Keratinocyte (primary cell): ENCODE results near the gene PLCB3. TPM values are rescaled to one million over a fixed set of nuclear protein-coding genes. Genes with fewer than 3 reads are reported as not detected.

Experiments used
- DNase-seq: peaks from one replicate; pipeline ENCODE4 v3.0.0-alpha.2; 2011; ENCODE audit warnings: low read depth, missing footprints, low spot score
- FAIRE-seq: peaks from 2 replicates; lab custom pipeline; 2011; peaks lifted over from hg19 to GRCh38; lab: Jason Lieb, UNC
- H2AFZ ChIP-seq: 2 replicates; pipeline ENCODE4 v1.6.0; 2012; ENCODE audit warnings: low read length, control low read depth, inconsistent platforms; ENCODE audit not compliant: control insufficient read depth
- H3K27ac ChIP-seq: 2 replicates; pipeline ENCODE4 v1.5.1; 2011; ENCODE audit warnings: low read length; ENCODE audit not compliant: control insufficient read depth, insufficient read depth
- H3K27me3 ChIP-seq: 3 replicates; pipeline ENCODE4 v1.6.0; 2011; ENCODE audit warnings: low read length; ENCODE audit not compliant: control insufficient read depth, insufficient read depth; ENCODE audit errors: extremely low read depth
- H3K36me3 ChIP-seq, 2 experiments: 2 replicates in 1 of 2; 3 replicates in 1 of 2; pipeline ENCODE4 v1.5.1; 2011; ENCODE audit warnings: low read length in 2 of 2, mild to moderate bottlenecking in 1 of 2; ENCODE audit not compliant: control insufficient read depth in 2 of 2, insufficient read depth in 2 of 2; ENCODE audit errors: extremely low read depth in 1 of 2
- H3K4me1 ChIP-seq: 3 replicates; pipeline ENCODE4 v1.5.1; 2011; ENCODE audit warnings: low read length; ENCODE audit not compliant: control insufficient read depth, insufficient read depth; ENCODE audit errors: extremely low read depth
- H3K4me2 ChIP-seq: 3 replicates; pipeline ENCODE4 v1.6.0; 2011; ENCODE audit warnings: low read depth, low read length; ENCODE audit not compliant: control insufficient read depth, insufficient read depth; ENCODE audit errors: extremely low read depth
- H3K4me3 ChIP-seq, 3 experiments: fragments of 200-600 bp in 1 of 3; sonication (generic) in 1 of 3; 2 replicates in 2 of 3; 3 replicates in 1 of 3; pipeline ENCODE4 v1.5.1; 2011 to 2016; ENCODE audit warnings: low read length in 3 of 3, mild to moderate bottlenecking in 3 of 3, control low read depth in 2 of 3, inconsistent platforms in 1 of 3, low read depth in 1 of 3, mixed read lengths in 1 of 3, mixed run types in 1 of 3, moderate library complexity in 1 of 3; ENCODE audit not compliant: control insufficient read depth in 2 of 3, insufficient read depth in 2 of 3; ENCODE audit errors: extremely low read depth in 1 of 3
- H3K79me2 ChIP-seq: 2 replicates; pipeline ENCODE4 v1.6.0; 2012; ENCODE audit warnings: low read length; ENCODE audit not compliant: control insufficient read depth, insufficient read depth
- H3K9ac ChIP-seq: 3 replicates; pipeline ENCODE4 v1.6.0; 2011; ENCODE audit warnings: low read length; ENCODE audit not compliant: control insufficient read depth, insufficient read depth; ENCODE audit errors: extremely low read depth
- H3K9me1 ChIP-seq: 3 replicates; pipeline ENCODE4 v1.6.0; 2011; ENCODE audit warnings: low read length; ENCODE audit not compliant: control insufficient read depth, insufficient read depth; ENCODE audit errors: extremely low read depth
- H3K9me3 ChIP-seq: 2 replicates; pipeline ENCODE4 v1.5.1; 2012; ENCODE audit warnings: low read depth, low read length; ENCODE audit not compliant: control insufficient read depth
- H4K20me1 ChIP-seq: 3 replicates; pipeline ENCODE4 v1.6.0; 2011; ENCODE audit warnings: low read length; ENCODE audit not compliant: control insufficient read depth, insufficient read depth; ENCODE audit errors: extremely low read depth
- EZH2 ChIP-seq: IDR thresholded peaks from one replicate; pipeline ENCODE4 v1.6.1; 2012; ENCODE audit warnings: inconsistent platforms, mild to moderate bottlenecking, low read length, moderate library complexity
- dilution Hi-C: fragments of 300-500 bp; cut with MboI; formaldehyde crosslinking; loops from one replicate; pipeline ENCODE4 v1.7.0; 2020; ENCODE audit warnings: low sequenced_read_pairs; ENCODE audit not compliant: extremely low pct_ligation_motif_present
- polyA plus RNA-seq, 5 experiments: library from polyadenylated mRNA; depleted of rRNA in 3 of 5; stranded (reverse) in 3 of 5; stranded (forward) in 1 of 5; unstranded in 1 of 5; fragments of >200 nt; gene quantifications; 1 replicate in 1 of 5; 2 replicates in 3 of 5; 3 replicates in 1 of 5; pipeline versions ENCODE4 v1.2.1 to v1.2.3, GENCODE V29; 2011 to 2012; ENCODE audit warnings: missing spikeins in 2 of 5, low read depth in 1 of 5, low replicate concordance in 1 of 5
- TF ChIP-seq, protein P1 (sequence below), 3 experiments: IDR thresholded peaks in 1 of 3; conservative IDR thresholded peaks in 1 of 3; optimal IDR thresholded peaks in 1 of 3; 2 replicates in 2 of 3; 3 replicates in 1 of 3; pipeline versions ENCODE3 to v1.5.1; 2011; ENCODE audit warnings: low read length in 3 of 3, mild to moderate bottlenecking in 3 of 3, moderate library complexity in 2 of 3, control low read depth in 1 of 3, inconsistent platforms in 1 of 3; ENCODE audit not compliant: insufficient read depth in 2 of 3; ENCODE audit errors: extremely low read depth in 1 of 3

The PLCB3 gene
- polyA plus RNA-seq, 1 donor (not counting 4 experiments of a cell fraction or from before 2014, with no cell fraction given): 32.5 TPM

DNA sequence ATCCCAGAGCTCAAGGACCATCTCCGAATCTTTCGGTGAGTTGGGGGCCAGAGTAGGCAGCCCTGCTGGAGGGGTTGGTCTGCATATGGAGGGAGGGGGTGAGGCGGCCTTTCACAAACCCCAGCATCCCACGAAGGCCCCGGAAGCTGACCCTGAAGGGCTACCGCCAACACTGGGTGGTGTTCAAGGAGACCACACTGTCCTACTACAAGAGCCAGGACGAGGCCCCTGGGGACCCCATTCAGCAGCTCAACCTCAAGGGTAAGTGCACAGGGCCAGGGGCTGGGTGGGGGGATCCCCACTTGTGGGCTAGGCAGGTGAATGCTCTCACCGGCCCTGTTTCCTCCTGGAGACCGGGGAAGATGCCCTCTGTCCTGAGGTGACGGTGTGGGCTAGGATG, 31.6 kb upstream of the PLCB3 start:
- Histone ChIP-seq H3K9me3 (no peaks in the 10 kb centered on the region), H3K79me2 (no peaks in the 10 kb centered on the region), H3K4me3 (no peak overlapping the region), H2AFZ (no peak overlapping the region), H3K4me2 (no peak overlapping the region), H4K20me1 (no peaks in the 10 kb centered on the region), H3K9ac (no peak overlapping the region), H3K4me1 (peaks cover 10% of the 10 kb centered on the region), H3K36me3 (peaks cover 2 to 6% of the 10 kb centered on the region in 2 experiments), H3K9me1 (no peaks in the 10 kb centered on the region), H3K27ac (no peak overlapping the region), H3K27me3 (no peaks in the 10 kb centered on the region)
- DNase-seq: no peak
- no peak for FAIRE-seq
- dilution Hi-C loops: no loop called here
- TF ChIP-seq, protein P1, sequence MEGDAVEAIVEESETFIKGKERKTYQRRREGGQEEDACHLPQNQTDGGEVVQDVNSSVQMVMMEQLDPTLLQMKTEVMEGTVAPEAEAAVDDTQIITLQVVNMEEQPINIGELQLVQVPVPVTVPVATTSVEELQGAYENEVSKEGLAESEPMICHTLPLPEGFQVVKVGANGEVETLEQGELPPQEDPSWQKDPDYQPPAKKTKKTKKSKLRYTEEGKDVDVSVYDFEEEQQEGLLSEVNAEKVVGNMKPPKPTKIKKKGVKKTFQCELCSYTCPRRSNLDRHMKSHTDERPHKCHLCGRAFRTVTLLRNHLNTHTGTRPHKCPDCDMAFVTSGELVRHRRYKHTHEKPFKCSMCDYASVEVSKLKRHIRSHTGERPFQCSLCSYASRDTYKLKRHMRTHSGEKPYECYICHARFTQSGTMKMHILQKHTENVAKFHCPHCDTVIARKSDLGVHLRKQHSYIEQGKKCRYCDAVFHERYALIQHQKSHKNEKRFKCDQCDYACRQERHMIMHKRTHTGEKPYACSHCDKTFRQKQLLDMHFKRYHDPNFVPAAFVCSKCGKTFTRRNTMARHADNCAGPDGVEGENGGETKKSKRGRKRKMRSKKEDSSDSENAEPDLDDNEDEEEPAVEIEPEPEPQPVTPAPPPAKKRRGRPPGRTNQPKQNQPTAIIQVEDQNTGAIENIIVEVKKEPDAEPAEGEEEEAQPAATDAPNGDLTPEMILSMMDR (optimal IDR thresholded peaks at IDR 0.05 in 1 of 3, IDR thresholded peaks at IDR 0.05 in 1 of 3, conservative IDR thresholded peaks at IDR 0.05 in 1 of 3; ENCODE audit: extremely low read depth in 1 of 3, insufficient read depth in 2 of 3, low read length in 3 of 3): no peak
- TF ChIP-seq EZH2: no peak

DNA sequence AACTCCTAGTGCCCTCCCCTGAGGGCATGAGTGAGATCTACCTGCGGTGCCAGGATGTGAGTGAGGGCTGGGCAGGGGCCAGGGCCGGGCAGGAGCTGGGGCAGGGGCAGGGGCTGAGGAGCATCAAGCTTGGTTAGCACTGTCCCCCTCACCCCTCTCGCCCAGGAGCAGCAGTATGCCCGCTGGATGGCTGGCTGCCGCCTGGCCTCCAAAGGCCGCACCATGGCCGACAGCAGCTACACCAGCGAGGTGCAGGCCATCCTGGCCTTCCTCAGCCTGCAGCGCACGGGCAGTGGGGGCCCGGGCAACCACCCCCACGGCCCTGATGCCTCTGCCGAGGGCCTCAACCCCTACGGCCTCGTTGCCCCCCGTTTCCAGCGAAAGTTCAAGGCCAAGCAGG, 31.1 kb upstream of the PLCB3 start:
- FAIRE-seq: no peak
- H3K79me2 ChIP-seq: no peaks in the 10 kb centered on the region
- no peak overlapping the region for H3K4me3 ChIP-seq
- no peaks in the 10 kb centered on the region for H3K9me3 ChIP-seq
- no peaks in the 10 kb centered on the region for H3K9me1 ChIP-seq
- H3K27me3 ChIP-seq: no peaks in the 10 kb centered on the region
- peaks cover 11% of the 10 kb centered on the region for H3K4me1 ChIP-seq
- dilution Hi-C loops: no loop called here
- no peak overlapping the region for H3K27ac ChIP-seq
- no peak for TF ChIP-seq EZH2
- TF ChIP-seq, protein P1 (optimal IDR thresholded peaks at IDR 0.05 in 1 of 3, IDR thresholded peaks at IDR 0.05 in 1 of 3, conservative IDR thresholded peaks at IDR 0.05 in 1 of 3; ENCODE audit: extremely low read depth in 1 of 3, insufficient read depth in 2 of 3, low read length in 3 of 3): no peak
- no peaks in the 10 kb centered on the region for H4K20me1 ChIP-seq
- no peak for DNase-seq
- H3K9ac ChIP-seq: no peak overlapping the region
- no peak overlapping the region for H2AFZ ChIP-seq
- H3K36me3 ChIP-seq: peaks cover 2 to 4% of the 10 kb centered on the region in 2 experiments
- no peak overlapping the region for H3K4me2 ChIP-seq
